ENCODE measurements around the gene IFRD2.
"Not testable (repeated sequence)": the region's sequence is repeated elsewhere in the genome, so short reads cannot be mapped to it uniquely, and the experiment has no call there.

The IFRD2 gene

DNA sequence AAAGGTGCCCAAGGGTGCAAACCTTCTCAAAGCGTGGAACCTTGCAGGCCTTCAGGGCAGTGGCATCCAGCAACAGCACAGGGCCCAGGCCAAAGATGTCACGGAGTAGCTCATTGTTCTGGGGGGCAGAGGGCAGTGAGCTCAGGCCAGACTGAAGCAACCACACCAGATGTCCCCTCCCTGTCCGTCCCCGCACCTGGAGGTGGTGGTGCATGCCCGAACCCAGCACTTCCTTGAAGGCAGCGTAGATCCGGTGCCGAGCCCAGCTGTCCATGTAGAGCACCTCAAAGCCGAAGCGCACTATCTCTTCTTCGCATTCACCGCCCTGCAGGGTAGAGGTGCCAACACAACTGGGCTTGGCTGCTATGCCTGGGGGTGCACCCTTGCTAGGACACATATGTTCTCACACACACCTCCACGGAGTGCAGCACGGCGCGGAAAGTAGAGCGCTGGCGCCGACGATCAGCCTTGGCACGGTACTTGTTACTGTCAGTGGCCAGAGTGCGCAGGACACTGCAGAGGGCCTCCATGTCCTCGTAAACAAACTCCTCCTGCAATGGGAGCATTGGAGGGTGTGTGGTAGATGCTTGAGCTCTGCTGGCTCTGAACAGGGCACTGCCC is 3.7 kb downstream of the IFRD2 start:
- H3K36me3 ChIP-seq: peaks cover 12% of the 10 kb centered on the region
- no peaks in the 10 kb centered on the region for H3K9me3 ChIP-seq
- no peak overlapping the region for H3K27ac ChIP-seq

DNA sequence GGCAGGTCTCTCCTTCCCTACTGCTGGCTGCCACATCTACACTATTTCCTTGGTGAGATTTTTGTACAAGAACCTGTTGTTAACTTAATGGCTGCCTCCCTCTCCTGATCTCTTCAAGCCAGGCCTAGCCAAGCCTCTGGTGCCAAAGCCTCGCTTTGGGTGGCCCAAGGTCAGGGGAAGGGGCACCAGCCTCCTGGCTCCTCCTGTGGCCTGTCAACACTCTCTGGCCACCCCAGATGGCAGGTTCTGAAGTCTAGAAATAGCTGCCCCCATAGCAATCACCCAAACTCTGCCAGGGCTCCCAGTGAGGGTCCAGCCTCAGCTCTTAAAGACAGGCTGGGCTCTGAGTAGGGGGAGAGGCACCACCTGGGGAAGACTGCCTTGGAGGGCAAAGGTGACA is 5.0 kb downstream of the IFRD2 start:
- no peak for TF ChIP-seq CTCF (IDR thresholded peaks at IDR 0.05)
- Histone ChIP-seq H3K27me3 (no peaks in the 10 kb centered on the region), H3K4me1 (ENCODE audit: control insufficient read depth in 1 of 2, insufficient read depth in 1 of 2, low read depth in 1 of 2, low read length in 1 of 2) (peaks cover 10 to 11% of the 10 kb centered on the region in 2 experiments), H3K36me3 (peaks cover 12% of the 10 kb centered on the region), H3K4me3 (ENCODE audit: low read depth in 1 of 2, low read length in 1 of 2) (no peak overlapping the region), H3K9me3 (no peaks in the 10 kb centered on the region), H3K27ac (no peak overlapping the region)

More for the DNA sequence above, 3.7 kb downstream of the IFRD2 start:
- TF ChIP-seq CTCF (IDR thresholded peaks at IDR 0.05): no peak
- H3K4me3 ChIP-seq (ENCODE audit: low read depth in 1 of 2, low read length in 1 of 2): no peak overlapping the region
- peaks cover 15 to 19% of the 10 kb centered on the region in 2 experiments for H3K4me1 ChIP-seq (ENCODE audit: control insufficient read depth in 1 of 2, insufficient read depth in 1 of 2, low read depth in 1 of 2, low read length in 1 of 2)
- no peaks in the 10 kb centered on the region for H3K27me3 ChIP-seq

DNA sequence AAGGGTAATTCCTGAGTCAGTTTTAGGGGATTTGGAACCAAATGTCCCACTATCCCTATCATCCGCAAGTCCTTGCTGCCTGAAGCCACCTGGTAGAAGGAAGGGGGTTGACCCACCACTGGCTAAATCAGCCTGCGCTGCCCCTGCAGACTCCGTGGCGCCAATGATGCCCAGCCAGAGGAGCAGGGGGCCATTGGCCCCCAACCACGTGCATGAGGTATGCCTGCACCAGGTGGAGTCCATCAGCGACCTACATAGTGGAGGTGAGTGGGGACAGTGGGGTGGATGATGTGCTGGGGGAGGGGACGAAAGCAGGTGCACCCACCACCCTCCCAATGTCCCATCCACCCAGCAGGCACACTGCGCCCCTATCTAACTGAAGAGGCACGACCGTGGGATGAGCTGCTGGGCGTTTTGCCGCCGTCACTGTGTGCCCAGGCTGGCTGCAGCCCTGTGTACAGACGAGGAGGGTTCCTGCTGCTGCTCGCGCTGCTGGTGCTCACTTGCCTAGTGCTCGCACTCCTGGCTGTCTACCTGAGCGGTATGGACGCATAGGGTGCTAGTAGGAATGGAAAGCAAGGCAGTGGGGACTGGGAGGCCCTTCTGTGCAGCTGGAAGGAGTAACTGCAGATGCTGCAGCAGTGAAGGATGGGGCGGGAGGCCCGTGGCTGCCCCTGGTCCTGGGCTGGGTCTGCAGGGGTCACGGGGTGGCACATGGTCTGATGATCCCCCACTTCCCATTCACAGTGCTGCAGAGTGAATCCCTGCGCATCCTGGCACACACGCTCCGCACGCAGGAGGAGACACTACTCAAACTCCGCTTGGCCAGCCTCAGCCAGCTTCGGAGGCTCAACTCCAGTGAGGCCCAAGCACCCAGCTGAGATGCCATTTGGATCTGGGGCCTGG is 5.7 kb downstream of the IFRD2 start:
- no peaks in the 10 kb centered on the region for H3K9me3 ChIP-seq
- peaks cover 12% of the 10 kb centered on the region for H3K36me3 ChIP-seq
- no peak overlapping the region for H3K4me3 ChIP-seq (ENCODE audit: low read depth in 1 of 2, low read length in 1 of 2)
- TF ChIP-seq CTCF (IDR thresholded peaks at IDR 0.05): no peak
- H3K27me3 ChIP-seq: no peaks in the 10 kb centered on the region
- no peak overlapping the region for H3K27ac ChIP-seq
- H3K4me1 ChIP-seq (ENCODE audit: control insufficient read depth in 1 of 2, insufficient read depth in 1 of 2, low read depth in 1 of 2, low read length in 1 of 2): peaks cover 4% of the 10 kb centered on the region in 2 experiments

GRCh38 chr3:50284121-50284520 is 8.1 kb downstream of the IFRD2 start:
- not testable (repeated sequence) for H3K4me1 ChIP-seq (ENCODE audit: control insufficient read depth in 1 of 2, insufficient read depth in 1 of 2, low read depth in 1 of 2, low read length in 1 of 2); H3K9me3 ChIP-seq; H3K27me3 ChIP-seq; H3K27ac ChIP-seq; H3K4me3 ChIP-seq (ENCODE audit: low read depth in 1 of 2, low read length in 1 of 2)
- peaks cover 12% of the 10 kb centered on the region for H3K36me3 ChIP-seq

GRCh38 chr3:50279255-50280016 is 12.8 kb downstream of the IFRD2 start:
- Histone ChIP-seq H3K4me3 (ENCODE audit: low read depth in 1 of 2, low read length in 1 of 2) (no peak overlapping the region), H3K27me3 (peaks cover 48% of the 10 kb centered on the region), H3K4me1 (ENCODE audit: control insufficient read depth in 1 of 2, insufficient read depth in 1 of 2, low read depth in 1 of 2, low read length in 1 of 2) (peaks cover 7 to 19% of the 10 kb centered on the region in 2 experiments), H3K27ac (no peak overlapping the region), H3K9me3 (no peaks in the 10 kb centered on the region), H3K36me3 (no peaks in the 10 kb centered on the region)
- no peak for TF ChIP-seq CTCF (IDR thresholded peaks at IDR 0.05)
